NCI-H82 treated with DMSO at 0.1 percent for 48 hours (cell line): ENCODE measurements around the gene PCDHB13.
"Not testable (repeated sequence)": the region's sequence is repeated elsewhere in the genome, so short reads cannot be mapped to it uniquely, and the experiment has no call there.

Experiments used
- DNase-seq: peaks from one replicate; lab custom pipeline; 2025; ENCODE audit not compliant: unreplicated experiment; lab: John Stamatoyannopoulos, UW

Gene PCDHB13

DNA sequence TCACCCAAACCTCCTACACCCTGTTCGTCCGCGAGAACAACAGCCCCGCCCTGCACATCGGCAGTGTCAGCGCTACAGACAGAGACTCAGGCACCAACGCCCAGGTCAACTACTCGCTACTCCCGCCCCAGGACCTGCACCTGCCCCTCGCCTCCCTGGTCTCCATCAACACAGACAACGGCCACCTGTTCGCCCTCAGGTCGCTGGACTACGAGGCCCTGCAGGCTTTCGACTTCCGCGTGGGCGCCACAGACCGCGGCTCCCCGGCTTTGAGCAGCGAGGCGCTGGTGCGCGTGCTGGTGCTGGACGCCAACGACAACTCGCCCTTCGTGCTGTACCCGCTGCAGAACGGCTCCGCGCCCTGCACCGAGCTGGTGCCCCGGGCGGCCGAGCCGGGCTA is 12.6 kb upstream of the PCDHB13 start:
- DNase-seq, result not testable (repeated sequence)

DNA sequence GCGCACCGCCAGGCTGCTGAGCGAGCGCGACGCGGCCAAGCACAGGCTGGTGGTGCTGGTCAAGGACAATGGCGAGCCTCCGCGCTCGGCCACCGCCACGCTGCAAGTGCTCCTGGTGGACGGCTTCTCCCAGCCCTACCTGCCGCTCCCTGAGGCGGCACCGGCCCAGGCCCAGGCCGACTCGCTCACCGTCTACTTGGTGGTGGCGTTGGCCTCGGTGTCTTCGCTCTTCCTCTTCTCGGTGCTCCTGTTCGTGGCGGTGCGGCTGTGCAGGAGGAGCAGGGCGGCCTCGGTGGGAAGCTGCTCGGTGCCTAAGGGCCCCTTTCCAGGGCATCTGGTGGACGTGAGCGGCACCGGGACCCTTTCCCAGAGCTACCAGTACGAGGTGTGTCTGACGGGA is 12.1 kb upstream of the PCDHB13 start:
- not testable (repeated sequence) for DNase-seq

- DNase-seq, result no peak
Measured at GRCh38 chr5:141208478-141208877, 5.2 kb upstream of the PCDHB13 start, which contains the start of gene PCDHB12. TSS of gene PCDHB12 (plus strand) at chr5:141208719. CDS start at chr5:141208908, 189 bp downstream.

GRCh38 chr5:141210281-141210680 is 3.4 kb upstream of the PCDHB13 start:
- DNase-seq, result not testable (repeated sequence)

DNA sequence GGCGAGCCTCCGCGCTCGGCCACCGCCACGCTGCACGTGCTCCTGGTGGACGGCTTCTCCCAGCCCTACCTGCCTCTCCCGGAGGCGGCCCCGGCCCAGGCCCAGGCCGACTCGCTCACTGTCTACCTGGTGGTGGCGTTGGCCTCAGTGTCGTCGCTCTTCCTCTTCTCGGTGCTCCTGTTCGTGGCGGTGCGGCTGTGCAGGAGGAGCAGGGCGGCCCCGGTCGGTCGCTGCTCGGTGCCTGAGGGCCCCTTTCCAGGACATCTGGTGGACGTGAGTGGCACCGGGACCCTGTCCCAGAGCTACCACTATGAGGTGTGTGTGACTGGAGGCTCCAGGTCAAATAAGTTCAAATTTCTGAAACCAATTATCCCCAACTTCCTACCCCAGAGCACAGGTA is 2.9 kb upstream of the PCDHB13 start:
- not testable (repeated sequence) for DNase-seq

DNA sequence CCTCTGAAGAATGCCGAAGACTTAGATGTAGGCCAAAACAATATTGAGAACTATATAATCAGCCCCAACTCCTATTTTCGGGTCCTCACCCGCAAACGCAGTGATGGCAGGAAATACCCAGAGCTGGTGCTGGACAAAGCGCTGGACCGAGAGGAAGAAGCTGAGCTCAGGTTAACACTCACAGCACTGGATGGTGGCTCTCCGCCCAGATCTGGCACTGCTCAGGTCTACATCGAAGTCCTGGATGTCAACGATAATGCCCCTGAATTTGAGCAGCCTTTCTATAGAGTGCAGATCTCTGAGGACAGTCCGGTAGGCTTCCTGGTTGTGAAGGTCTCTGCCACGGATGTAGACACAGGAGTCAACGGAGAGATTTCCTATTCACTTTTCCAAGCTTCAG is 864 bp downstream of the PCDHB13 start:
- not testable (repeated sequence) for DNase-seq

- not testable (repeated sequence) for DNase-seq
Measured at GRCh38 chr5:141215504-141215903, 1.8 kb downstream of the PCDHB13 start.

DNA sequence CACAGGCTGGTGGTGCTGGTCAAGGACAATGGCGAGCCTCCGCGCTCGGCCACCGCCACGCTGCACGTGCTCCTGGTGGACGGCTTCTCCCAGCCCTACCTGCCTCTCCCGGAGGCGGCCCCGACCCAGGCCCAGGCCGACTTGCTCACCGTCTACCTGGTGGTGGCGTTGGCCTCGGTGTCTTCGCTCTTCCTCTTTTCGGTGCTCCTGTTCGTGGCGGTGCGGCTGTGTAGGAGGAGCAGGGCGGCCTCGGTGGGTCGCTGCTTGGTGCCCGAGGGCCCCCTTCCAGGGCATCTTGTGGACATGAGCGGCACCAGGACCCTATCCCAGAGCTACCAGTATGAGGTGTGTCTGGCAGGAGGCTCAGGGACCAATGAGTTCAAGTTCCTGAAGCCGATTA is 2.3 kb downstream of the PCDHB13 start:
- DNase-seq, result not testable (repeated sequence)

DNA sequence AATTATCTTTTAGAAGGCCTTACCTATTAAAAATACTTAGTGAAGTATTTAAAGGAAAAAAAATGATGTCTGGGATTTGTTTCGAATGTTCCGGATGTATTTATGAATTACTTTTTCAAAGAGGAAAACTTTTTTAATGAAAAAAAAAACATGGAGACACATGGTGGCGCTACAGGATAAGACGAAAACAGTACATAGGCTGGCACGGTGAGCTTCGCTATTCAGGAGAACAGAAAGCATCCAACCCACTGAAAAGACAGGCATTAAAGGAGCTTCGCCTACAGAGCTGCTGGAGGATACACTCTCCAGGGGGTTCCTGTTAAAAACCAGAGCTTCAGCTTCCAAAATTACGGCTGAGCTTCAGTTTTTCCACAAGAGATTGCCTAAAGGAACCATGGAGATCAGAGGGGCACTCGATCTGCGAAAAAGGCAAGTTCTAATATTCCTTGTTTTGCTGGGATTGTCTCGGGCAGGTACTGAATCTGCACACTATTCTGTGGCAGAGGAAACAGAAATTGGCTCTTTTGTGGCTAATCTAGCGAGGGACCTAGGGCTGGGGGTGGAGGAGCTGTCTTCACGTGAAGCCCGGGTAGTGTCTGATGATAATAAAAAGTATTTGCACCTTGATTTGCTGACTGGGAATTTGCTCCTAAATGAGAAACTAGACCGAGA is 9.5 kb downstream of the PCDHB13 start, which contains the start of gene PCDHB14:
PCDHB14 (plus strand) TSS at position 232 of the 672 bp plus-strand sequence; CDS start at position 395, 163 bp downstream.
- DNase-seq, result no peak

DNA sequence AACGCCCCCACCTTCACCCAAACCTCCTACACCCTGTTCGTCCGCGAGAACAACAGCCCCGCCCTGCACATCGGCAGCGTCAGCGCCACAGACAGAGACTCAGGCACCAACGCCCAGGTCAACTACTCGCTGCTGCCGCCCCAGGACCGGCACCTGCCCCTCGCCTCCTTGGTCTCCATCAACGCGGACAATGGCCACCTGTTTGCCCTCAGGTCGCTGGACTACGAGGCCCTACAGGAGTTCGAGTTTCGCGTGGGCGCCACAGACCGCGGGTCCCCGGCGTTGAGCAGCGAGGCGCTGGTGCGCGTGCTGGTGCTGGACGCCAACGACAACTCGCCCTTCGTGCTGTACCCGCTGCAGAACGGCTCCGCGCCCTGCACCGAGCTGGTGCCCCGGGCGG is 11.1 kb downstream of the PCDHB13 start:
- not testable (repeated sequence) for DNase-seq

- DNase-seq, result not testable (repeated sequence)
Measured at GRCh38 chr5:141225421-141225820, 11.7 kb downstream of the PCDHB13 start.

DNA sequence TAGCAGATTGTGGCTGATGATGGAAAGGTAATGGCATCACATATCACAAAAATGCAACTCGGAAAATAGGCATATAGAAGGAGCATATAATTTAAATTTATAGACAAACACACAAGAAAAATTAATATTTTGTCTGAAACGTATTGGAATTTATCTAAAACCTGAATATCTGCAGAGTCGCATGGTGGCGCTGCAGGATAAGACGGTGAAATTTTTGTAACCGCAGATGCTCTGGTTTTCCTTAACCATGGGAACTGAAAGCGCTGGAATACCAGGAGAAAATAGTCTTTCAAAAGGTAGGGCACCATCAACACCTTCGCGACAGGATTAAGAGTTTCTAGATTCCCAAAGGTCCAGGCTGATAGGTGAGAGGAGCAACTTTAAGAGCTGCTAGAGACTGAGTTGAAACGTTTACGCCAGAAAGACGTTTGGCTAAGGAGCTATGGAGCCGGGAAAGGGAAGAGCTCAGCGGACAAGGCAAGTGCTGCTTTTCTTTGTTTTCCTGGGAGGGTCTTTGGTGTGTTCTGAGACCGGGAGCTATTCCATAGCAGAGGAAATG is 20.5 kb downstream of the PCDHB13 start:
- no peak for DNase-seq

GRCh38 chr5:141235922-141236321 is 22.2 kb downstream of the PCDHB13 start:
- DNase-seq, result not testable (repeated sequence)

- DNase-seq, result no peak
Measured at GRCh38 chr5:141236516-141237313, 23.0 kb downstream of the PCDHB13 start.

- DNase-seq, result no peak
Measured at GRCh38 chr5:141241496-141241895, 27.8 kb downstream of the PCDHB13 start.

GRCh38 chr5:141245250-141245717 is 31.6 kb downstream of the PCDHB13 start, which contains the start of gene PCDHB15:
TSS of gene PCDHB15 (plus strand) at chr5:141245395. CDS start at chr5:141245579, 184 bp downstream.
- peak; percentile 1 for DNase-seq

GRCh38 chr5:141246971-141247370 is 33.3 kb downstream of the PCDHB13 start:
- not testable (repeated sequence) for DNase-seq

DNA sequence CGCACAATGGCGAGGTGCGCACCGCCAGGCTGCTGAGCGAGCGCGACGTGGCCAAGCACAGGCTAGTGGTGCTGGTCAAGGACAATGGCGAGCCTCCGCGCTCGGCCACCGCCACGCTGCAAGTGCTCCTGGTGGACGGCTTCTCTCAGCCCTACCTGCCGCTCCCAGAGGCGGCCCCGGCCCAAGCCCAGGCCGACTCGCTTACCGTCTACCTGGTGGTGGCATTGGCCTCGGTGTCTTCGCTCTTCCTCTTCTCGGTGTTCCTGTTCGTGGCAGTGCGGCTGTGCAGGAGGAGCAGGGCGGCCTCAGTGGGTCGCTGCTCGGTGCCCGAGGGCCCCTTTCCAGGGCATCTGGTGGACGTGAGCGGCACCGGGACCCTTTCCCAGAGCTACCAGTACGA is 33.7 kb downstream of the PCDHB13 start:
- DNase-seq, result not testable (repeated sequence)

GRCh38 chr5:141250576-141250975 is 36.9 kb downstream of the PCDHB13 start:
- no peak for DNase-seq

DNA sequence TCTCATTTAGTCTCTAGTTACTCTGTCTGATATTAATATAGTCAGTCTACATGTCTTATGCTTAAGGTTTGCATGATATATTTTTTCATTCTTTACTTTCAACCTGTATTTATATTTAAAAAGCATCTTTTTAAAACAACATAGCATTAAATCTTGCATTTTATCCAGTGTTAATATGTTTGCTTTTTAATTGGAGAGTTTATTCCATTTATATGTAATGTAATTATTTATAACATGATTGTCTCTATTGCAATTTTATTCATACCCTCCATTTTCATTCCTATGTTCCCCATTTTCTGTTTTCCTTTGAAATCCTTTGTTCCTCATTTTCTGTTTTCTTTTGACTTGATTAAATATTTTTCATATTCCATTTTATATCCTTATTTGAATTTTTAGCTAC is 44.7 kb downstream of the PCDHB13 start:
- DNase-seq, result no peak

- no peak for DNase-seq
Measured at GRCh38 chr5:141258948-141259347, 45.2 kb downstream of the PCDHB13 start.
